ENCODE results near the gene FCHSD2. TPM values are rescaled to one million over a fixed set of nuclear protein-coding genes. Genes with fewer than 3 reads are reported as not detected.

FCHSD2 gene
- total and polyA plus RNA-seq, 3 experiments from 2014 or later: 21.2 to 28.3 (median 28.0) TPM

DNA sequence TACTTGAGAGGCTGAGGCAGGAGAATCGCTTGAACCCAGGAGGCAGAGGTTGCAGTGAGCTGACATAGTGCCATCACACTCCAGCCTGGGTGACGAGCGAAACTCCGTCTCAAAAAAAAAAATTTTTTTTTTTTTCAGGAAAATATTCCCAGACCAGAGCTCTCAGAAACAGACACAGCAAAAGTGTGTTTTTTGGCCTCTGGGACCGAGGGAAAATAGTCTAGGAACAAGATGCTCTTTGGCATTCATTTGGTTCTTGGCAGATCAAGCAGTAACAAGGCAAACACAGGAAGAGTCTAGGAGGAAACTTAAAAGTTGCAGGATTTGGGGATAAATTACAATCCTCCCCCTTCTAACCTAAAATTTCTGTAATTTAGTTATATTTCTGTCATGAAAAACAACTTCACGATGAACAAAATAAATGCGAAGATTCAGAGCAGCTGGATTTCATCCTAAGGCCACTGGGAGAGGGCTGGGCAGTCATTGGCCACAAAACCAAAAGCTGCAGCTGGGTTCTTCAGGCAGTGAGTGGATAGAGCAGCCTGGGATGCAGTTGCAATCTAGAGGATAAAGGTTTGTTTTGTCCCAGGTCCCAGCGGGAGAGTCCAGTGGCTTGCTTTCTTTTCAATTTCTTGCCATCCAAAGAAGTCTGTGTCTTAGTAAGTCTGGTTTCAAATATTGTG lies 308.2 kb downstream of the FCHSD2 start:
- H3K4me1 Mint-ChIP-seq: peaks cover 4 to 26% (median 16%) of the 10 kb centered on the region in 3 donors
- H3K27me3 Mint-ChIP-seq: peaks cover 0 to 1% of the 10 kb centered on the region in 2 donors
- no peak for DNase-seq
- CTCF ChIA-PET: interaction anchor here (1.0 to 7.6 kb wide), 4 partner anchors 26 to 343 kb away, joined by 3 to 51 read pairs (median 4); partner anchors contain the start of gene FCHSD2
- Histone ChIP-seq H3K27me3 (ENCODE audit: insufficient read depth, low read length, poor library complexity, severe bottlenecking) (no peaks in the 10 kb centered on the region), H3K27ac (ENCODE audit: low read depth, low read length) (no peak overlapping the region), H3K9me3 (ENCODE audit: low read length) (no peaks in the 10 kb centered on the region), H3K4me3 (ENCODE audit: low read length) (no peak overlapping the region), H3K4me1 (ENCODE audit: insufficient read depth, low read length) (peaks cover 6% of the 10 kb centered on the region), H3K36me3 (ENCODE audit: insufficient read depth, low read length) (peaks cover 9% of the 10 kb centered on the region)
- POLR2A ChIA-PET: no interaction called here
- peaks cover 0 to 2% (median 0%) of the 10 kb centered on the region in 5 donors for H3K9me3 Mint-ChIP-seq
- H3K36me3 Mint-ChIP-seq: peaks cover 0 to 43% (median 6%) of the 10 kb centered on the region in 3 donors
- peak overlapping the region in 5 of 8 donors; percentile 54 to 88 (median 66) for H3K27ac Mint-ChIP-seq
- no peak overlapping the region for H3K4me3 Mint-ChIP-seq

GRCh38 chr11:72833083-72833733 lies 308.9 kb downstream of the FCHSD2 start:
- H3K9me3 Mint-ChIP-seq: peaks cover 0 to 2% (median 0%) of the 10 kb centered on the region in 5 donors
- CTCF ChIA-PET: interaction anchor here (0.7 to 7.6 kb wide), 4 partner anchors 26 to 344 kb away, joined by 3 to 51 read pairs (median 4); partner anchors contain the start of gene STARD10
- Histone ChIP-seq H3K27ac (ENCODE audit: low read depth, low read length) (no peak overlapping the region), H3K27me3 (ENCODE audit: insufficient read depth, low read length, poor library complexity, severe bottlenecking) (no peaks in the 10 kb centered on the region), H3K9me3 (ENCODE audit: low read length) (no peaks in the 10 kb centered on the region), H3K4me3 (ENCODE audit: low read length) (no peak overlapping the region), H3K4me1 (ENCODE audit: insufficient read depth, low read length) (peaks cover 6% of the 10 kb centered on the region), H3K36me3 (ENCODE audit: insufficient read depth, low read length) (peaks cover 6% of the 10 kb centered on the region)
- peaks cover 0 to 1% of the 10 kb centered on the region in 2 donors for H3K27me3 Mint-ChIP-seq
- H3K4me3 Mint-ChIP-seq: no peak overlapping the region
- peaks cover 0 to 45% (median 3%) of the 10 kb centered on the region in 3 donors for H3K36me3 Mint-ChIP-seq
- POLR2A ChIA-PET: no interaction called here
- peak overlapping the region; percentile 29 to 95 (median 60) for H3K27ac Mint-ChIP-seq
- peaks cover 2 to 22% (median 18%) of the 10 kb centered on the region in 3 donors for H3K4me1 Mint-ChIP-seq
- no peak for DNase-seq

DNA sequence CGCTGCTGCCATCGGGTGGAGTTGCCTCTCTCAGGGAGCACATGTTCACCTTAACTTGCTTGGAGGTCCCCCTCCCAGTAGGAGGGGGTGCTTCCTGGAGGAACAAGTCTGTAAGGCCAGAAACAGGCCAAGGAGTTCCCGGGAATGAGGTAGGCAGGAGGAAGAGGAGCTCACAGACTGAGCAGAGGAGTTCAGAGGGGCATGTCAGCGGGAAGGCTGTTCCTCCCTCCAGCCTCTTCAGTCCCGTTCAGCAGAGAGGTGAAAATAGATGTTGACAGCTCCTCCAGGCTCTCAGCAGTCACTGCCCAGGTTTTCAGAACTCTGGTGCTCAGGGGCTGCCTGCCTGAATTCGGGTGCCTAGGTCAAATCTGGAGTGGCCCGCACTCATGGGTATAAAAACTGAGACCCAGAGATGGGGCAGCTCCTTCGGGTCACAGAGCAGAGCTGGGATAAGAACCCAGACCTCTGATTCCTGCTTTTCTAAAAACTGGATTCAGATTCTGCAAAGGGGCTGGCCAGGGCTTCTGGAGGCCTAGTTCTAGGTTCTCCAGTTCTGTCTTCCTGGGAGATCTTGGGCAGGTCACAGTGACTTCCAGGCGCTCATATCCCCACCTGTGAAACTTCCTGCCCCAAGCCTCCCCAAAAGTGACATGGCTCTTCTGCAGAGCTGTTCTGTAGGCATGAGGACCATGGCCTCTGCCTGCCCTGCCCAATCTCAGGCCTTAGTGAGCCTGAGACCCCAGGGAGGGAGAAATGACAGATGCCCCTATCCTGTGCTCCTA lies 309.6 kb downstream of the FCHSD2 start:
- no peaks in the 10 kb centered on the region for H3K27me3 ChIP-seq (ENCODE audit: insufficient read depth, low read length, poor library complexity, severe bottlenecking)
- no peak overlapping the region for H3K4me3 ChIP-seq (ENCODE audit: low read length)
- H3K9me3 ChIP-seq (ENCODE audit: low read length): no peaks in the 10 kb centered on the region
- H3K4me3 Mint-ChIP-seq: no peak overlapping the region
- CTCF ChIA-PET: interaction anchor here (0.6 to 7.6 kb wide), 16 partner anchors 8 to 352 kb away, joined by 3 to 51 read pairs (median 3); partner anchors contain the start of gene STARD10
- peaks cover 6% of the 10 kb centered on the region for H3K4me1 ChIP-seq (ENCODE audit: insufficient read depth, low read length)
- H3K36me3 Mint-ChIP-seq: peaks cover 0 to 41% (median 3%) of the 10 kb centered on the region in 3 donors
- H3K27ac Mint-ChIP-seq: peak overlapping the region; percentile 29 to 95 (median 60)
- peaks cover 0 to 2% (median 0%) of the 10 kb centered on the region in 5 donors for H3K9me3 Mint-ChIP-seq
- H3K4me1 Mint-ChIP-seq: peaks cover 4 to 26% (median 13%) of the 10 kb centered on the region in 3 donors
- H3K36me3 ChIP-seq (ENCODE audit: insufficient read depth, low read length): peaks cover 4% of the 10 kb centered on the region
- H3K27ac ChIP-seq (ENCODE audit: low read depth, low read length): no peak overlapping the region
- H3K27me3 Mint-ChIP-seq: peaks cover 0 to 1% of the 10 kb centered on the region in 2 donors
- DNase-seq: no peak
- POLR2A ChIA-PET: interaction anchor here (0.7 kb wide), 1 partner anchor 325 kb away, joined by 3 read pairs; no protein-coding TSS in a partner anchor

DNA sequence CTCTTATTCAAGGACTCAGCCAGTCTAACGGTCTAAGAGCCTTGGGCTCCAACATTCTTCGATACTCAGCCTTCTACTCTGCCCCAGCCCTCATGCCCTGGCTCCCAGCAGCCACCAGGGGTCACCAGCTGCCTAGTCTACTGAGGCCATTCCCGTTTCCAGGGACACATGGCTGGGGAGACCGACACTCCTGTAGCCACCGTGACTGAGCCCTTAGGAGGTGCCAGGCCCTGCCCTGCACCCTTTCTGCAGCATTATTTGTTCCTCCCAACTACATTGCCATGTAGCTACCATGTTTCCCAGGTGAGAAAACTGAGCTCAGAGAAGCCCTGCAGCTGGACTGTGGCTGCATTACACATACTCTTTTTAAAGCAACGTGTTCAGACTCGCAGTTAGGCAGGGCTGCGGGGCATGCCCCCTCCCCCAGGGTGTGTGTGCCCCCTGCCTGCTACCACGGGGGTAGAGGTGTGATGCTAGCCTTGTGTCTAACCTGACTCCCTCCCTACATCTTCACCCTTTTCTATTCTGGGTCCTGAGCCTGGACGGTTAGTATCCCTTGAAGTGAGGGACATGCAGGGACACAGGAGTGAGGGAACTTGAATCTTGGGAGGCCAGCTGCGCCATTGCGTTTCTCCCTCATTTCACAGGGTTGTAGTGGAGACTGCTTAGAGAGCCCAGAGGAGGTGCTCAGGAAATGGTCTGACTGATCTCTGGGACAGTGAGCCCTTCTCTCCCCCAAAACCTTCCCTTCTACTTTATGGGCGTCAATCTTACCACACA lies 310.4 kb downstream of the FCHSD2 start:
- CTCF ChIA-PET: interaction anchor here (0.6 to 7.6 kb wide), 16 partner anchors 9 to 352 kb away, joined by 3 to 51 read pairs (median 3); partner anchors contain the start of gene ATG16L2
- Histone ChIP-seq H3K36me3 (ENCODE audit: insufficient read depth, low read length) (peaks cover 4% of the 10 kb centered on the region), H3K4me3 (ENCODE audit: low read length) (no peak overlapping the region), H3K27me3 (ENCODE audit: insufficient read depth, low read length, poor library complexity, severe bottlenecking) (no peaks in the 10 kb centered on the region), H3K27ac (ENCODE audit: low read depth, low read length) (no peak overlapping the region), H3K4me1 (ENCODE audit: insufficient read depth, low read length) (peaks cover 6% of the 10 kb centered on the region), H3K9me3 (ENCODE audit: low read length) (no peaks in the 10 kb centered on the region)
- H3K27ac Mint-ChIP-seq: peak overlapping the region; percentile 59 to 95 (median 76)
- H3K4me3 Mint-ChIP-seq: no peak overlapping the region
- peaks cover 0 to 1% of the 10 kb centered on the region in 2 donors for H3K27me3 Mint-ChIP-seq
- H3K36me3 Mint-ChIP-seq: peaks cover 0 to 39% (median 3%) of the 10 kb centered on the region in 3 donors
- peaks cover 7 to 33% (median 13%) of the 10 kb centered on the region in 3 donors for H3K4me1 Mint-ChIP-seq
- H3K9me3 Mint-ChIP-seq: peaks cover 0 to 2% (median 0%) of the 10 kb centered on the region in 5 donors
- peak; percentile 28 to 60 (median 41) for DNase-seq
- POLR2A ChIA-PET: interaction anchor here (0.7 kb wide), 1 partner anchor 326 kb away, joined by 3 read pairs; no protein-coding TSS in a partner anchor

GRCh38 chr11:72829884-72830533 lies 312.1 kb downstream of the FCHSD2 start:
- H3K27ac Mint-ChIP-seq: peak overlapping the region in 7 of 8 donors; percentile 11 to 92 (median 77)
- H3K4me3 Mint-ChIP-seq: no peak overlapping the region
- peaks cover 0 to 47% (median 3%) of the 10 kb centered on the region in 3 donors for H3K36me3 Mint-ChIP-seq
- POLR2A ChIA-PET: no interaction called here
- no peaks in the 10 kb centered on the region for H3K27me3 ChIP-seq (ENCODE audit: insufficient read depth, low read length, poor library complexity, severe bottlenecking)
- DNase-seq: no peak
- peaks cover 0 to 1% of the 10 kb centered on the region in 2 donors for H3K27me3 Mint-ChIP-seq
- peaks cover 7% of the 10 kb centered on the region for H3K36me3 ChIP-seq (ENCODE audit: insufficient read depth, low read length)
- H3K4me3 ChIP-seq (ENCODE audit: low read length): no peak overlapping the region
- CTCF ChIA-PET: interaction anchor here (1.2 to 7.6 kb wide), 2 partner anchors 105 to 347 kb away, joined by 3 to 51 read pairs; no protein-coding TSS in a partner anchor
- no peak overlapping the region for H3K27ac ChIP-seq (ENCODE audit: low read depth, low read length)
- H3K9me3 Mint-ChIP-seq: peaks cover 0 to 2% (median 0%) of the 10 kb centered on the region in 5 donors
- H3K9me3 ChIP-seq (ENCODE audit: low read length): no peaks in the 10 kb centered on the region
- peaks cover 6% of the 10 kb centered on the region for H3K4me1 ChIP-seq (ENCODE audit: insufficient read depth, low read length)
- H3K4me1 Mint-ChIP-seq: peaks cover 7 to 35% (median 10%) of the 10 kb centered on the region in 3 donors

- H3K27me3 ChIP-seq (ENCODE audit: insufficient read depth, low read length, poor library complexity, severe bottlenecking): no peaks in the 10 kb centered on the region
- H3K36me3 Mint-ChIP-seq: peaks cover 0 to 53% (median 3%) of the 10 kb centered on the region in 3 donors
- DNase-seq: no peak
- peaks cover 7 to 36% (median 9%) of the 10 kb centered on the region in 3 donors for H3K4me1 Mint-ChIP-seq
- no peak overlapping the region for H3K4me3 ChIP-seq (ENCODE audit: low read length)
- H3K27me3 Mint-ChIP-seq: peaks cover 0 to 1% of the 10 kb centered on the region in 2 donors
- no peak overlapping the region for H3K4me3 Mint-ChIP-seq
- no peaks in the 10 kb centered on the region for H3K9me3 ChIP-seq (ENCODE audit: low read length)
- H3K27ac ChIP-seq (ENCODE audit: low read depth, low read length): no peak overlapping the region
- H3K36me3 ChIP-seq (ENCODE audit: insufficient read depth, low read length): peaks cover 7% of the 10 kb centered on the region
- peak overlapping the region in 7 of 8 donors; percentile 11 to 92 (median 71) for H3K27ac Mint-ChIP-seq
- ChIA-PET CTCF (interaction anchor here (1.2 kb wide), 1 partner anchor 104 kb away, joined by 3 read pairs; no protein-coding TSS in a partner anchor), POLR2A (no interaction called here)
- H3K9me3 Mint-ChIP-seq: peaks cover 0 to 2% (median 0%) of the 10 kb centered on the region in 5 donors
- H3K4me1 ChIP-seq (ENCODE audit: insufficient read depth, low read length): peaks cover 6% of the 10 kb centered on the region
These were observed 312.9 kb downstream of the FCHSD2 start for GRCh38 chr11:72829178-72829577.

All from CD8-positive, alpha-beta memory T cell (primary cell).